Progenitor cell of endocrine pancreas (in vitro differentiated cells): ENCODE measurements around the gene RFPL3. TPM values are rescaled to one million over a fixed set of nuclear protein-coding genes. Genes with fewer than 3 reads are reported as not detected.

ENCODE experiments used
- DNase-seq: peaks from one replicate; pipeline ENCODE4 v3.0.0; 2021; ENCODE audit warnings: low spot score; ENCODE audit not compliant: unreplicated experiment
- H3K27ac Mint-ChIP-seq: 2 replicates; pipeline ENCODE4 v1.8.0; 2021; ENCODE audit warnings: mild to moderate bottlenecking, moderate library complexity, mixed read lengths
- H3K27me3 Mint-ChIP-seq: 2 replicates; pipeline ENCODE4 v1.8.0; 2021; ENCODE audit warnings: mixed read lengths
- H3K36me3 Mint-ChIP-seq: 2 replicates; pipeline ENCODE4 v1.8.0; 2022; ENCODE audit warnings: mixed read lengths; ENCODE audit not compliant: insufficient read depth
- H3K4me1 Mint-ChIP-seq: 2 replicates; pipeline ENCODE4 v1.8.0; 2021; ENCODE audit warnings: low read depth, mixed read lengths
- H3K4me3 Mint-ChIP-seq: 2 replicates; pipeline ENCODE4 v1.8.0; 2021; ENCODE audit warnings: low read depth, mild to moderate bottlenecking, moderate library complexity, mixed read lengths
- H3K9me3 Mint-ChIP-seq: 2 replicates; pipeline ENCODE4 v1.8.0; 2021; ENCODE audit warnings: low read depth, mixed read lengths
- total RNA-seq: library from RNA; stranded (reverse); gene quantifications from 2 replicates; pipeline ENCODE4 v1.2.1, GENCODE V29; 2021
- TF ChIP-seq, protein P1 (sequence below): fragments of 200-600 bp; sonication (generic); IDR thresholded peaks from one replicate; pipeline ENCODE4 v1.5.0; 2021; ENCODE audit warnings: antibody characterized with exemption, mild to moderate bottlenecking; ENCODE audit not compliant: unreplicated experiment

Gene RFPL3
- total RNA-seq, 1 donor from 2014 or later: not detected

GRCh38 chr22:32322986-32323385, 34.7 kb upstream of the RFPL3 start:
- no peak for DNase-seq
- Mint-ChIP-seq H3K4me1 (peaks cover 4% of the 10 kb centered on the region), H3K27me3 (peaks cover 6% of the 10 kb centered on the region)

DNA sequence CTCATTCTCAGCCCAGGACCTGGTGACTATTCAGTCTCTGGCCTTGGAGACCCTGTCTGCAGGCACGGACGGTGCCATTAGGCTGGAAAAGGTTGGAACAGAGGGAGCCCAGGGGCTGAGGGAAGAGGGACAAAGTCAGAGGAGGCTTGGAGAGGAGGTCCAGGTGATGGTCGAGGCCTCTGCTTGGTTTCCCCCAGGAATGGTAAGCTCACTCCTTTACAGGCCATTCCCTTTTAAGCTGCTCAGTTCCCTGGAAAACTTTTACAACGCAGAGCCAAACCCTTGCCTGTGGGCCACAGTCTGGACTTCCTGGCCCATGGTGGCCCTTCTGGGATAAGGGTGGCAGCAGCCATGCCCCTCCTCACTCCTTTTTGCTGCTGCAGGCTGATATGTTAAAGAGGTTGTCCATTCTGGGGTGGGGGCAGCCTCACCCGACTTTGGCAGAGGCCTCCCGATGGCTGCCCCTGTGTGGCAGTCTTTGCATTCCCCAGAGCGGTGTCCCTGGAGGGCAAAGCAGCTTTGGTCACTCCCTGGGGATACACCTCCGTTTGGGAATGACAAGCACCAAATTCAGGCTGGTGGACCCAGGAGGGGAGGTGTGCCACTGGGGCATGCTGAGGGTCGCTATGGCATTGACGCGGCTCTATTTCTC, 34.0 kb upstream of the RFPL3 start:
- Mint-ChIP-seq H3K9me3 (no peaks in the 10 kb centered on the region), H3K27me3 (peaks cover 3% of the 10 kb centered on the region), H3K4me3 (no peak overlapping the region), H3K27ac (no peak overlapping the region), H3K36me3 (no peaks in the 10 kb centered on the region), H3K4me1 (peaks cover 4% of the 10 kb centered on the region)
- TF ChIP-seq, protein P1, sequence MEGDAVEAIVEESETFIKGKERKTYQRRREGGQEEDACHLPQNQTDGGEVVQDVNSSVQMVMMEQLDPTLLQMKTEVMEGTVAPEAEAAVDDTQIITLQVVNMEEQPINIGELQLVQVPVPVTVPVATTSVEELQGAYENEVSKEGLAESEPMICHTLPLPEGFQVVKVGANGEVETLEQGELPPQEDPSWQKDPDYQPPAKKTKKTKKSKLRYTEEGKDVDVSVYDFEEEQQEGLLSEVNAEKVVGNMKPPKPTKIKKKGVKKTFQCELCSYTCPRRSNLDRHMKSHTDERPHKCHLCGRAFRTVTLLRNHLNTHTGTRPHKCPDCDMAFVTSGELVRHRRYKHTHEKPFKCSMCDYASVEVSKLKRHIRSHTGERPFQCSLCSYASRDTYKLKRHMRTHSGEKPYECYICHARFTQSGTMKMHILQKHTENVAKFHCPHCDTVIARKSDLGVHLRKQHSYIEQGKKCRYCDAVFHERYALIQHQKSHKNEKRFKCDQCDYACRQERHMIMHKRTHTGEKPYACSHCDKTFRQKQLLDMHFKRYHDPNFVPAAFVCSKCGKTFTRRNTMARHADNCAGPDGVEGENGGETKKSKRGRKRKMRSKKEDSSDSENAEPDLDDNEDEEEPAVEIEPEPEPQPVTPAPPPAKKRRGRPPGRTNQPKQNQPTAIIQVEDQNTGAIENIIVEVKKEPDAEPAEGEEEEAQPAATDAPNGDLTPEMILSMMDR: no peak
- DNase-seq: no peak

More at GRCh38 chr22:32322986-32323385, 34.7 kb upstream of the RFPL3 start:
- no peaks in the 10 kb centered on the region for H3K36me3 Mint-ChIP-seq
- H3K9me3 Mint-ChIP-seq: no peaks in the 10 kb centered on the region
- TF ChIP-seq, protein P1: no peak
- no peak overlapping the region for H3K27ac Mint-ChIP-seq
- H3K4me3 Mint-ChIP-seq: no peak overlapping the region

DNA sequence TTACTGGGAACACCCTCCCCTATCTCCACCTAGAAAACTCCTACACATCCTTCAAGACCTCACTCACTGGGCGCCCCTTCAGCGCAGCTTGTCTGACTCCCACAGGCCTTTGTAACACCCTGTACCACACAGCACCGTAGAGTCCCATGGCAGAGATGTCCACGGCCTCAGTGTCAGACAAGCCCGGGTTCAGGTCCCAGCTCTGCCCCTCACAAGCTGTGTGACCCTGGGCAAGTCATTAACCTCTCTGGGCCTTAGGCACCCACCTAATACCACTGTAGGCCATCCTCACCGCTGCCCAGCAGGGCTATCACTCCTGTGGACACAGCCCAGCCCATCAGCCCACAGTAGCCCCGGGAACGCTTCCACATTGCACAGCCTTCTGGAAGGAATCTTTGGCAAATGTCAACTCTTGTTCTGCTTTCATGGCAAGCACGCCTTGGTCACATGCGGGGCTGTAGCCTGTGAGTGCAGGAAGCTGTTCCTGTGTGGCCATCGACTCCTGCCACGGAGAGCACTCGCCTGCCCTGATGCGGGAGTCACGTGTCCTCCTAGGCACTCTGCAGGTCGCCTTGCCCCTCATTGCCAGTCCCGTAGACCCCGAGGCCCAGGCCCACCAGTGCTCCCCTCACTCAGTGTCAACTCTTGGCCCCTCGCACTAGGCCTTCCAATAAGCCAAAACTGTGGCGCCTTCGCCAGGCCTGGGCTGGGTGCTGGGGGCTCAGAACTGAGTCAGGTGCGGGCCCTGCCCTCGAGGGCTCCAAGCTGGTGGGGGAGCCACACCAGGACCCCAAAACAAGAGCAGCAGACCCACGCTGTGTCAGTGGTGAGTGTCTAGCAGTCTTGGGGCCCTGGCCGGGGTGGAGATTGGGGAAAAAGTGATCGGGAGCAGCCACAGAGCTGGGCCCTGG, 32.9 kb upstream of the RFPL3 start:
- Mint-ChIP-seq H3K4me1 (peaks cover 2% of the 10 kb centered on the region), H3K4me3 (no peak overlapping the region), H3K27me3 (peaks cover 3% of the 10 kb centered on the region), H3K9me3 (no peaks in the 10 kb centered on the region), H3K36me3 (no peaks in the 10 kb centered on the region), H3K27ac (no peak overlapping the region)
- no peak for DNase-seq
- TF ChIP-seq, protein P1: no peak

GRCh38 chr22:32325416-32325801, 32.3 kb upstream of the RFPL3 start:
- no peaks in the 10 kb centered on the region for H3K36me3 Mint-ChIP-seq
- TF ChIP-seq, protein P1: no peak
- H3K4me3 Mint-ChIP-seq: no peak overlapping the region
- no peaks in the 10 kb centered on the region for H3K4me1 Mint-ChIP-seq
- H3K9me3 Mint-ChIP-seq: no peaks in the 10 kb centered on the region
- peaks cover 3% of the 10 kb centered on the region for H3K27me3 Mint-ChIP-seq
- H3K27ac Mint-ChIP-seq: no peak overlapping the region
- no peak for DNase-seq

DNA sequence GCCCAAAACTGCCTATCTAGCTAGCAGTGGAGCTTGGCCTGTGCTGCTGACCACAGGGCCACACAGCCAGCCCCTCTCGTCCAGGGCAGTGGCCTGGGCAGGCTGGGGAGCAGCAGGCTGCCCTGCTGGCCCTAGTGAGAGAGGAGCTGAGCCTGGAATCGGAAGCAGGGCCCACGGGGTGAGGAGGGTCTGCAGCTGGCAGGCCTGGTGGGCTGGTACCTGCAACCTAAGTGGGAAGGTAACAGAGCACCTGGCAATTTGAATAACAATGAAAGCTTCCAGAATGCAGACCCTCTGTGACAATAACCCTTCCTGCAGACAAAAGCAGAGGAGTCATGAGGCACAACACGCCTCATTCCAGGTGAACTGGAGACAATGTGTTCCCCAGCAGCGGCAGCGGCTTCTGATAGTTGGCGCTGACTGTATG, 31.8 kb upstream of the RFPL3 start:
- no peak for DNase-seq
- H3K4me1 Mint-ChIP-seq: no peaks in the 10 kb centered on the region
- H3K4me3 Mint-ChIP-seq: no peak overlapping the region
- H3K27me3 Mint-ChIP-seq: peaks cover 3% of the 10 kb centered on the region
- H3K9me3 Mint-ChIP-seq: no peaks in the 10 kb centered on the region
- H3K36me3 Mint-ChIP-seq: no peaks in the 10 kb centered on the region
- H3K27ac Mint-ChIP-seq: no peak overlapping the region
- TF ChIP-seq, protein P1: no peak
